ENCODE results near the gene SLC27A4.

Gene SLC27A4

GRCh38 chr9:128391956-128392301 is 51.6 kb downstream of the SLC27A4 start:
- DNase-seq (ENCODE audit: extremely low spot score) = no peak
- CTCF ChIA-PET = no interaction called here
- POLR2A ChIA-PET = no interaction called here
- TF ChIP-seq BHLHE40 (IDR thresholded peaks at IDR 0.05; ENCODE audit: borderline replicate concordance) (no peak), FOXK2 (IDR thresholded peaks at IDR 0.05) (no peak), NFRKB (IDR thresholded peaks at IDR 0.05) (no peak), TARDBP (IDR thresholded peaks at IDR 0.05) (no peak), CTBP1 (IDR thresholded peaks at IDR 0.05; ENCODE audit: borderline replicate concordance) (no peak), HDGF (IDR thresholded peaks at IDR 0.05; ENCODE audit: borderline replicate concordance) (no peak), LEF1 (IDR thresholded peaks at IDR 0.05; ENCODE audit: borderline replicate concordance) (no peak), SUZ12 (IDR thresholded peaks at IDR 0.05) (no peak), PKNOX1 (IDR thresholded peaks at IDR 0.05) (no peak), ELF4 (IDR thresholded peaks at IDR 0.05) (no peak), FOXM1 (IDR thresholded peaks at IDR 0.05; ENCODE audit: borderline replicate concordance) (no peak), ARNT (IDR thresholded peaks at IDR 0.05) (no peak), L3MBTL2 (conservative IDR thresholded peaks at IDR 0.05) (no peak), FOXA1 (IDR thresholded peaks at IDR 0.05) (no peak), ZNF384 (IDR thresholded peaks at IDR 0.05) (no peak), SP1 (IDR thresholded peaks at IDR 0.05) (no peak)

GRCh38 chr9:128392302-128393144 is 52.2 kb downstream of the SLC27A4 start:
- CTCF ChIA-PET = no interaction called here
- TF ChIP-seq BHLHE40 (IDR thresholded peaks at IDR 0.05; ENCODE audit: borderline replicate concordance) (no peak), FOXK2 (IDR thresholded peaks at IDR 0.05) (no peak), SP1 (IDR thresholded peaks at IDR 0.05) (no peak), LEF1 (IDR thresholded peaks at IDR 0.05; ENCODE audit: borderline replicate concordance) (no peak), SUZ12 (IDR thresholded peaks at IDR 0.05) (no peak), FOXA1 (IDR thresholded peaks at IDR 0.05) (no peak), FOXM1 (IDR thresholded peaks at IDR 0.05; ENCODE audit: borderline replicate concordance) (no peak)
- DNase-seq (ENCODE audit: extremely low spot score) = no peak
- POLR2A ChIA-PET = no interaction called here

- POLR2A ChIA-PET = no interaction called here
These were observed 52.9 kb downstream of the SLC27A4 start for GRCh38 chr9:128393145-128393775.

GRCh38 chr9:128393970-128394369 is 53.6 kb downstream of the SLC27A4 start:
- ChIA-PET POLR2A (no interaction called here), CTCF (no interaction called here)
- TF ChIP-seq TARDBP (IDR thresholded peaks at IDR 0.05) (no peak), ELF4 (IDR thresholded peaks at IDR 0.05) (no peak), ZNF384 (IDR thresholded peaks at IDR 0.05) (no peak), FOXM1 (IDR thresholded peaks at IDR 0.05; ENCODE audit: borderline replicate concordance) (no peak)
- DNase-seq (ENCODE audit: extremely low spot score) = no peak

More at GRCh38 chr9:128393145-128393775, 52.9 kb downstream of the SLC27A4 start:
- no peak for DNase-seq (ENCODE audit: extremely low spot score)
- TF ChIP-seq NFRKB (IDR thresholded peaks at IDR 0.05) (no peak), HDGF (IDR thresholded peaks at IDR 0.05; ENCODE audit: borderline replicate concordance) (no peak), FOXM1 (IDR thresholded peaks at IDR 0.05; ENCODE audit: borderline replicate concordance) (no peak), FOXA1 (IDR thresholded peaks at IDR 0.05) (no peak), ELF4 (IDR thresholded peaks at IDR 0.05) (no peak), PKNOX1 (IDR thresholded peaks at IDR 0.05) (no peak), SUZ12 (IDR thresholded peaks at IDR 0.05) (no peak), L3MBTL2 (conservative IDR thresholded peaks at IDR 0.05) (no peak), LEF1 (IDR thresholded peaks at IDR 0.05; ENCODE audit: borderline replicate concordance) (no peak), ZNF384 (IDR thresholded peaks at IDR 0.05) (no peak), FOXK2 (IDR thresholded peaks at IDR 0.05) (no peak), SP1 (IDR thresholded peaks at IDR 0.05) (no peak), CTBP1 (IDR thresholded peaks at IDR 0.05; ENCODE audit: borderline replicate concordance) (no peak), ARNT (IDR thresholded peaks at IDR 0.05) (no peak), TARDBP (IDR thresholded peaks at IDR 0.05) (no peak), BHLHE40 (IDR thresholded peaks at IDR 0.05; ENCODE audit: borderline replicate concordance) (no peak)
- CTCF ChIA-PET = no interaction called here

- no peak for DNase-seq (ENCODE audit: extremely low spot score)
- ChIA-PET CTCF (no interaction called here), POLR2A (interaction anchor here (1.1 kb wide), 1 partner anchor 23 kb away, joined by 4 read pairs; the partner anchor contains the start of gene URM1)
- TF ChIP-seq ZNF384 (IDR thresholded peaks at IDR 0.05) (no peak), TARDBP (IDR thresholded peaks at IDR 0.05) (no peak), ARNT (IDR thresholded peaks at IDR 0.05) (no peak), FOXA1 (IDR thresholded peaks at IDR 0.05) (no peak), CTBP1 (IDR thresholded peaks at IDR 0.05; ENCODE audit: borderline replicate concordance) (no peak), SUZ12 (IDR thresholded peaks at IDR 0.05) (no peak), NFRKB (IDR thresholded peaks at IDR 0.05) (no peak), BHLHE40 (IDR thresholded peaks at IDR 0.05; ENCODE audit: borderline replicate concordance) (no peak), PKNOX1 (IDR thresholded peaks at IDR 0.05) (no peak), FOXK2 (IDR thresholded peaks at IDR 0.05) (no peak), SP1 (IDR thresholded peaks at IDR 0.05) (no peak), ELF4 (IDR thresholded peaks at IDR 0.05) (no peak), FOXM1 (IDR thresholded peaks at IDR 0.05; ENCODE audit: borderline replicate concordance) (no peak)
These were observed 54.2 kb downstream of the SLC27A4 start for GRCh38 chr9:128394379-128395168.

Measured in HEK293T (cell line).